Testis (tissue), 3 donors: ENCODE measurements around the gene DTL. TPM values are rescaled to one million over a fixed set of nuclear protein-coding genes. Genes with fewer than 3 reads are reported as not detected.

Experiments used
- DNase-seq: peaks from one replicate; pipeline ENCODE4 v3.0.0-alpha.2; 2019
- H3K27ac ChIP-seq, 2 donors: fragments of 200-600 bp; sonication (generic); one replicate each; pipeline ENCODE4 v1.5.1; 2019
- H3K27me3 ChIP-seq: fragments of 200-600 bp; sonication (generic); one replicate; pipeline ENCODE4 v1.5.1; 2019
- H3K36me3 ChIP-seq: fragments of 200-600 bp; sonication (generic); one replicate; pipeline ENCODE4 v1.5.1; 2017; ENCODE audit warnings: low read depth; ENCODE audit errors: missing control alignments
- H3K4me1 ChIP-seq: fragments of 200-600 bp; sonication (generic); one replicate; pipeline ENCODE4 v1.5.1; 2019
- H3K4me3 ChIP-seq, 2 donors: fragments of 200-600 bp; sonication (generic); one replicate each; pipeline ENCODE4 v1.5.1; 2017 to 2019
- H3K9me3 ChIP-seq: fragments of 200-600 bp; sonication (generic); one replicate; pipeline ENCODE4 v1.5.1; 2017
- POLR2A ChIP-seq: fragments of 450-650 bp; IDR thresholded peaks from one replicate; pipeline ENCODE4 v1.6.1; 2017; ENCODE audit warnings: antibody characterized with exemption, mild to moderate bottlenecking, moderate library complexity
- WGBS, 2 donors: methylation state at CpG; one replicate each; pipeline ENCODE4 v1.1.5; 2018; 5-methylcytosine and 5-hydroxymethylcytosine counted together
- intact Hi-C: fragments of 100-400 bp; cut with DNase I; formaldehyde crosslinking; loops from one replicate; pipeline ENCODE4 v1.15.1; 2023; ENCODE audit warnings: low total_unique reads
- polyA plus RNA-seq: library from polyadenylated mRNA; stranded (reverse); fragments of 350-450 nt; fragmentation: Illumina TruSeq; extraction: RNeasy Lipid Tissue Mini Kit (QIAGEN cat#74804); gene quantifications from one replicate; pipeline ENCODE4 v1.2.3, GENCODE V29; 2014; ENCODE audit warnings: low read depth, low replicate concordance; ENCODE audit not compliant: insufficient read depth
- total RNA-seq, 2 donors: library from RNA; depleted of rRNA; stranded (reverse); fragments of >200 nt; gene quantifications; one replicate each; pipeline ENCODE4 v1.2.3, GENCODE V29; 2016
- TF ChIP-seq, protein P1 (sequence below), 3 experiments: fragments of 450-650 bp in 2 of 3; fragments of 200-600 bp in 1 of 3; sonication (generic) in 1 of 3; IDR thresholded peaks; one replicate each; pipeline ENCODE4 v1.5.1; 2016 to 2019; ENCODE audit warnings: antibody characterized with exemption in 3 of 3, mild to moderate bottlenecking in 2 of 3, moderate library complexity in 1 of 3

DTL gene
- total and polyA plus RNA-seq, 3 donors from 2014 or later = 25.3 to 45.1 (median 25.4) TPM

DNA sequence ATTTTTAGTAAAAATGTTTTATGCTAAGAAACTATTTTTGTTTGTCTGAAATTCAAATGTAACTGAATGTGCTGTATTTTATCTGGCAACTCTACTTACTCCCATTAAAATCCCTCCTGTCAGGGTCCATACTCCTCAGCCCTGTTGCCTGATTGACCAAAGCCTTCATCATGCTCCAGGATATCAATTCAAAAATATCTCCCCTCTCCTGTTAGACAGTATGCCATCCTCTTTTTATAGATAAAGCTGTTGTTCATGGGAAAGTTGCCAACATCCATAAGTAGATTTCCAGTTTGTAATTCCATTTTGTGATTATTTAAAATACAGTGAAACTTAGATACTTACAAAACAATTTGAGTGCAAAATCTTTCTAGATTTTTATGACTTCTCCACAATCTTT lies 65.7 kb downstream of the DTL start:
- TF ChIP-seq POLR2A = no peak
- TF ChIP-seq, protein P1, sequence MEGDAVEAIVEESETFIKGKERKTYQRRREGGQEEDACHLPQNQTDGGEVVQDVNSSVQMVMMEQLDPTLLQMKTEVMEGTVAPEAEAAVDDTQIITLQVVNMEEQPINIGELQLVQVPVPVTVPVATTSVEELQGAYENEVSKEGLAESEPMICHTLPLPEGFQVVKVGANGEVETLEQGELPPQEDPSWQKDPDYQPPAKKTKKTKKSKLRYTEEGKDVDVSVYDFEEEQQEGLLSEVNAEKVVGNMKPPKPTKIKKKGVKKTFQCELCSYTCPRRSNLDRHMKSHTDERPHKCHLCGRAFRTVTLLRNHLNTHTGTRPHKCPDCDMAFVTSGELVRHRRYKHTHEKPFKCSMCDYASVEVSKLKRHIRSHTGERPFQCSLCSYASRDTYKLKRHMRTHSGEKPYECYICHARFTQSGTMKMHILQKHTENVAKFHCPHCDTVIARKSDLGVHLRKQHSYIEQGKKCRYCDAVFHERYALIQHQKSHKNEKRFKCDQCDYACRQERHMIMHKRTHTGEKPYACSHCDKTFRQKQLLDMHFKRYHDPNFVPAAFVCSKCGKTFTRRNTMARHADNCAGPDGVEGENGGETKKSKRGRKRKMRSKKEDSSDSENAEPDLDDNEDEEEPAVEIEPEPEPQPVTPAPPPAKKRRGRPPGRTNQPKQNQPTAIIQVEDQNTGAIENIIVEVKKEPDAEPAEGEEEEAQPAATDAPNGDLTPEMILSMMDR (IDR thresholded peaks at IDR 0.05) = no peak
- H3K27ac ChIP-seq = no peak overlapping the region
- no peak for DNase-seq

DNA sequence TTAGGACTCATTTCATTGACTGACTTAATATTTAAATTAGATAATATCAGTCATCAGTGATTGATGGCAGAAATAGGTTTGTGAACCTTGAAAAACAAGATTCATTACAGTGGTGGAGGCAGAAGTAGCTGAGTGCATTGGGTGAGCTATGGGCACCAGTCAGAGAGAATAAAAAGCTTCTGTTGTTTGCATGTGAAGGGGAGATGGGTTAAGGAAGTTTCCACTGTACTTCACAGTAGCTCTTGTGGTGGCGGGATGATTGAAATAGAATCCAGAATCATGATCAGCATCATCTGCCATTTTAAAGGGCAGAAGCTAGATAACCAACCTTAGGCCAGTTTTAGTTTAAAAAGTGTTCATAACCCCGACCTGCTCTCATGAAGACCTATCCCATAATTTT lies 66.2 kb downstream of the DTL start:
- intact Hi-C loops = no loop called here
- WGBS, 2 donors = 93 to 95% methylated on average over 2 of the region's 2 CpGs

More for the DNA sequence above, 65.7 kb downstream of the DTL start:
- no peak overlapping the region for H3K4me3 ChIP-seq
- H3K36me3 ChIP-seq = no peaks in the 10 kb centered on the region
- H3K4me1 ChIP-seq = peaks cover 3% of the 10 kb centered on the region
- intact Hi-C loops = no loop called here
- H3K27me3 ChIP-seq = no peaks in the 10 kb centered on the region
- no peaks in the 10 kb centered on the region for H3K9me3 ChIP-seq

DNA sequence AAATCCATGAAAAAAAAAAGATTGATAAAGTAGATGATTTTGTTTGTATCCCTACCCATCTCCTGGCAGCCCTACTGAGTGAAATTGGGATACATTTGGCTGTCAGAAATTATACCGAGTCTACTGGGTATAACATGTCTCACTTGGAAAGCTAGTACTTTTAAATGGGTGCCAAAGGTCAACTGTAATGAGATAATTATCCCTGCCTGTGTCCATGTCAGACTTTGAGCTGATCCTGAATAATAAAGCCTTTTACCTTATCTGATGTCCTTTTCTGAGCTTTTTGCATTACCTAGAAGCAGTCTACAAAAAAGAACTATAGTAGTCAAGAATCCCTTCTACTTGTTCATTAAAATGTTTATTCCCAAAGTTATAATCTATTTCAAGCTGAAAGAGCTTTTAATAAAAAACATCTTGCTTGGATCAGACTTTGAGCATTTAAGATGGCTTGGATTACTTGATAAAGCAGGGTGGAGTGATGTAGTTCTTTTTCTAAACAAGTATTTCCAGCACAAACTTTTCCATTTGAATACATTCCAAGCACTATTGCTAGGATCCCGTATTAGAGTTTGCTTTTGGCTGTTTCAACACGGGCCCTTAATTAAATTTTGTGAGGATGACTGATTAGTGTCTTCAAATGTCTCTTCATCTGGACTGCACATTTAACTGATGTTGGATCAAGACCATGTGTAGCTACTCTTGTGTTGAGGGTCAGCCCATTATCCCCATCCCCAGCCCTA lies 69.2 kb downstream of the DTL start:
- Histone ChIP-seq H3K4me1 (peaks cover 3% of the 10 kb centered on the region), H3K36me3 (no peaks in the 10 kb centered on the region), H3K4me3 (no peak overlapping the region), H3K27ac (no peak overlapping the region), H3K9me3 (no peaks in the 10 kb centered on the region), H3K27me3 (no peaks in the 10 kb centered on the region)
- no peak for DNase-seq
- TF ChIP-seq POLR2A = no peak
- TF ChIP-seq, protein P1 (IDR thresholded peaks at IDR 0.05) = no peak
- WGBS, 2 donors = 62 to 74% methylated on average over 3 of the region's 3 CpGs
- intact Hi-C loops = no loop called here

More for the DNA sequence above, 66.2 kb downstream of the DTL start:
- Histone ChIP-seq H3K9me3 (no peaks in the 10 kb centered on the region), H3K4me3 (no peak overlapping the region), H3K27ac (no peak overlapping the region), H3K4me1 (peaks cover 3% of the 10 kb centered on the region), H3K36me3 (no peaks in the 10 kb centered on the region), H3K27me3 (no peaks in the 10 kb centered on the region)
- no peak for TF ChIP-seq POLR2A
- TF ChIP-seq, protein P1 (IDR thresholded peaks at IDR 0.05) = no peak
- DNase-seq = no peak

DNA sequence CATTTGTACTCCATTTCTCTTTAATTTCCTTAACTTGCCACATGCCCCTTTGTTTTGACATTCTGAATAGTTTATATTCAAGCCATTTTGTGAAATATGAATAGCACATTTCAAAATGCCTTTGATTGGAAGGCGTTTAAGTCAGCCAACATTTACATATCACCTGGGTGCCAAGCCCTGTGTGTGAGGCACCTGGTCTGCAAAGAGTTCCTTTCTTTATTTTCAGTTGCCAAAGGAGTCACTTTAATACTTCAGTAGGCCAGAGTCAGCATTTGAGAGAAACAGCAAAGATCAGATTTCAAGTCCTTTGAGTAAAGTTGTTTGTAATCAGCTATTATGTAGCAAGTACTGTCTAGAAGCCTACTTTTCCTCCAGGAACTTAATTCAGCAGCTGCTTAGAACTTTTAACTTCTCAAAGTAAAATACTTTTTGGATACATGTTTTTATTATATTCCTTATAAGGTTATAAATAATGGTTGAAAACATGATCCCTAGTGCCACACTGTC lies 70.8 kb downstream of the DTL start:
- intact Hi-C loops = no loop called here
- Histone ChIP-seq H3K9me3 (no peaks in the 10 kb centered on the region), H3K4me3 (no peak overlapping the region), H3K4me1 (peaks cover 9% of the 10 kb centered on the region), H3K36me3 (no peaks in the 10 kb centered on the region), H3K27ac (no peak overlapping the region), H3K27me3 (no peaks in the 10 kb centered on the region)
- no peak for DNase-seq
- no peak for TF ChIP-seq POLR2A
- TF ChIP-seq, protein P1 (IDR thresholded peaks at IDR 0.05) = no peak
- 81 to 86% methylated on average over 1 of the region's 1 CpG for WGBS, 2 donors

DNA sequence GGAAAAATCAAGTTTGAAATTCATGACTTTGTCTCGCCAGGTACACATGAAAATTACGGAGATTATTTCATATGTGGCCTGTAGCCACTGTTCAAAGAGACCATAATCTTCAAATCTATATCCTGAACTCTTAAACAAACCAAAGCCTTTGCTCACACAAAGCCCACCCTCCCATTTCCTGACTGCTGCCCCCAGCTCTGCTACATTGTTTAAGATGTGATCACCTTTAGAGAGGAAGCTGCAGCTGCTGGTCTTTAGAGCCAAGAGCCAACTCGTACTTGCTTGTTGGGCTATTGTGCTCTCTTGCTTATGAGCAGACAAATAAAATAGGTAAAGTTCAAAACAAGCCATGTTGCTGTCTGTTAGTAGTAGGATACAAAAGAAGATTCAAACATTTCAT lies 71.9 kb downstream of the DTL start:
- 66 to 82% methylated on average over 3 of the region's 3 CpGs for WGBS, 2 donors
- DNase-seq = no peak
- Histone ChIP-seq H3K27ac (no peak overlapping the region), H3K4me3 (no peak overlapping the region), H3K4me1 (peaks cover 9% of the 10 kb centered on the region), H3K36me3 (no peaks in the 10 kb centered on the region), H3K9me3 (no peaks in the 10 kb centered on the region), H3K27me3 (no peaks in the 10 kb centered on the region)
- intact Hi-C loops = no loop called here
- no peak for TF ChIP-seq POLR2A
- TF ChIP-seq, protein P1 (IDR thresholded peaks at IDR 0.05) = no peak
